NCI-H1694 (cell line): ENCODE results near the gene ZNF554.
A peak's percentile ranks its signal among the peaks of the same experiment; 100 is the strongest.

Experiments
- DNase-seq: peaks from one replicate; lab custom pipeline; 2025; lab: John Stamatoyannopoulos, UW

ZNF554 gene

DNA sequence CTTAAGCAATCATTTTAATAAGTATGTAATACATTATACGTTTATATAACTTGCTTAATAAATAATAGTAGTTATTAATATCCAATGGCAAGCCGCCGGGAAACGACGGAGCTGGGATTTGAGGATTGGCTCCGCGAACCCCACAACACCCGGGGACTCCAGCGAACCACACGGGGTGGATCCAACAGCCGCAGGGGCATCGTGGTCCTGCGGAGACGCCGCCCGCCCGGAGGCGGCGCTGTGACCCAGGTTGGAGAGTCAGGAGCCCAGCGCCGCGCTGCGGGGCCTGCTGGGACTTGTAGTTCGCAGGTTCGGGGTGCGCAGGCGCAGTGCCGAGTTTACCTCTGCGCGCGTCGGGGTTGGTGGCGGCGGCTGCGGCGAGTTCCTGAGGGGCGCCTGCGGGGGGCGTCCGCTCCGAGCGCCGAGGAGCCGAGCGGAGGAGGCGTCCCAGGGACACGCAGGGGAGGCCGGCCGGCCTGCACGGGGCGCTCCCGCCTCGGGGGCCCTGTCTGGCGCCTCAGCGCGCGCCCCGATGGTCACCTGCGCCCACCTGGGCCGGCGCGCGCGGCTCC, at the start of gene ZNF554:
ZNF554 (plus strand) TSS at position 329 of the 572 bp plus-strand sequence; CDS start at position 533, 204 bp downstream.
- peak; percentile 85 for DNase-seq

DNA sequence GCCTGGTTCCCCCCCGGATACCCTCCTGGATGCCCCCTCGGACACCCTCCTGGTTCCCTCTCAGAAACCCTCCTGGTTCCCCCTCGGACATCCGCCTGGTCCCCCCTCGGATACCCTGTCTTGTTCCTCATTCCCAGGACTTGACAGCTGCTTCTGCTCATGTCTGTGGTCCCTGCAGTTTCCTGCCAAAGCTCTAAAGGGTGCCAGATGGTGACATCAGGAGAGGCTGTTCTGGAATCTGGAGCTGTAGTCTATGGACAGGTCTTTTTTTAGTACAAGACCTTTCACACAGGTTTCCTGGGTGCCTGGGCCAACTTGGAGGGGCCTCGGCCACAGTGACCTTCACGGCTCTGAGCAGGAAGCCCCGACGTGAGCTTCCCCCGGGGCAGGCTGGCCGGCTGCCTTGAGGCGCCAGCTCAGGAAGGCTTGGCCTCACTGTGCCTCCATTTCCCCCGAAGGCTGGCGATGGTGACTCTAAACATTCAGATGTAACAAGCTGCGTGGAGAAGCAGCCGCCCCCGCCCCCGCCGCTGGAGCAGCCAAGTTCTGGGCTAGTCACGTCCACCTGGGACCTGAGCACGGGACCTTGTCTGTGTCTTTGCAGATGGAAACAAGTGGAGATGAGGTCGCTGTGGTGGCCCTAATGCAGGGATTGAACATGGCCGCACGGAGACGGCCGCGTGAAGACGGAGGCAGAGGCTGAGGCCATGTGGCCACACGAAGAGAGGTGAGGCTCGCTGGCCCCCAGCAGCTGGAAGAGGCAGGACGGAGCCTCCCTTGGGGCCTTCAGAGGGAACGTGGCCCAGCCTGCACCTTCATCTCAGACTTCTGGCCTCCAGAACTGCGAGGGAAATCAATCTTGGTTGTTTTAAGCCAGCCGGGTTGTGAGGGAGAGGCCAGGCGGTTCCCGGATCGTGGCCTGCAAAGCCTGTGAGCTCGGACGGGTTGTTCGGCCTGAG, 49.3 kb upstream of the ZNF554 start:
- peak; percentile 43 for DNase-seq

DNA sequence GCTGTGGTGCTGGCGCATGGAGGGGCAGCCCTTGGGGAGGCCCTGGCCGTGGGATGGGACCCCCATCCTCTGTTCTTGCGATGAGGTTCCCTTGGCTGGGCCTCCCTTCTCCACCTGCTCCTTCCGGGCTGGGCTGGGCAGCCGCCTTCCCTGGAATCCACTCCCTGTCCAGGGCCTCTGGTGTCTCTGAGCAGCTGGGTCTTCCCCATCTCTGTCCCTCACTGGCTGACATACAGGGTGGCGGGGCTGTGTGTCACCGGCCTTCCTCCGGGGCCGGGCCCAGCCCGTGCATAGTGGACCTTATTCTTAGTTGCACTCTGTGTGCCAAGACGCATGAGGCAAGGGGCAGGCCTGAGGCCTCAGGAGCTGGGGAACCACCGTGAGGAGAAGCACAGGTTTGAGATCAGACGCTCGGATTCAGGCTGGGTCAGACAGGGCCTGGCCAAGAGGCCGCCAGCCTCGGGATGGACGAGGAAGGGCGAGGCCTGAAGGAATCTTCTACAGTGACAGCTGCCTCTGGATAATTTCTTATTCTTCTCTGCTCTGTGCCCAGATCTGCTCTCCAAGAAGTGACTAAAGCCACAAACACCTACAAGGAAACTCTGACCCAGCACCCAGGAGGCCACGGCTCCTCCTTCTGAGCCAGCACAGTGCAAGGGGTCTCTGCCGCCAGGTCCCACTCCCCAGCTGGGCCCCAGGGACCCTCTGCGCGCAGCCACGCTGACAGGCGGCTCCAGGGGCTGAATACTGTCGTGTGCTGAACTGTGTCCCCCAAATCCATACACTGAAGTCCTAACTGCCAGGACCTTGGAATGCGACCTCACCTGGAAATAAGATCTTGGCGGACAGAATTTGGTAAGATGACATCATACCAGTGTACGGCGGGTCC, 47.6 kb upstream of the ZNF554 start:
- no peak for DNase-seq

DNA sequence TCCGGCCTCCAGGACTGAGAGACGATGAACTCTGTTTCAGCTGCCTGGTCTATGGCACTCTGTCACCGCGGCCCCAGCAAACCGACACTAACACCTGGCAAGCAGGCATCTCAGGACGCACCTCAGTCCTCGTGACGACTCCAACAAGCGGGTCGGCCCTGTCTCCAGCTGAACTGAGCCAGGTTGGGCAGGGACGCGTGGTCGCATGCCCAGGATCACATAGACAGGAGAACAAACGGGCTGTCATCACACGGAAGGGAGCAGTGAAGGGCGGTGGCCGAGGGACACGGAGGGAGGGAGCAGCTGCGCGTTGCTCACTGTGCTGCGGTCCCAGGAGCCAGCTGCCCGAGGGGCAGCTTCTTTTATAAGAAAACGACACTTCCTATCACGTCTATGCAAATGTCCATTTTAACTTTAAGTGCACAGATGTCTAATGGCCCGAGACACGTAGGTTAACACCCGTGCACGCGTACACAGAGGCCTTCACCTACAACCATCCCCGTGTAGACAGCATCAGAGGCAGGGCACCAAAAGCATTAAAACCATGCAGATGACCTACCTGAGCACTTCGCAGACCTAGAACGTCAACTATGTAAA, 45.5 kb upstream of the ZNF554 start:
- DNase-seq = no peak

DNA sequence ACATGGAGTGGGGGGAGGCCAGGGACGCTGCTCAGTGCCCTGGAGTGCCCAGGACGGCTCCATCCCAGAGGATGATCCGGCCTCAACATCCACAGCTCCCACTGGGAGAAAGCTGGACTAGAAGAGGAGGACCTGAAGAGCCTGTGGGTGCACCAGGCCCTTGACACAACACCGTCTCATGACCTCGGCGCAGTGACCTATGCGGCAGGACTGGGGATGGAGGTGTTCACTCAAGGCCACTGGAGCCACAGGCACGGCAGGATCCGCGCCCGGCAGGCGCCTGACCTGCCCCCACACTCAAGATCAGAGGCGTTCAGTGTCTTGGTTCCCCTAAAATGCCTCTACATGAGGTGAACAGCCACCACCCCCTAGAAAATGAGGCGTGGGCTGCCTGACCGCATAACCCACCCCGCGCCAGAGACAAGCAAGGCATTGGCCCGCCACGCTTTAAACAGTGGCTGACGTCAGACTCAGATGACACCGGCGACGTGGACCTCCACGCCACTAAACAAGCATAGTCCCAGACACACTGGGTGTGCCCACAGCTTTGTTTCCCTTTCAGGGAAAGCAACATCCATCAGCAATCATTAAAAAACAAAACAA, 44.6 kb upstream of the ZNF554 start:
- no peak for DNase-seq

DNA sequence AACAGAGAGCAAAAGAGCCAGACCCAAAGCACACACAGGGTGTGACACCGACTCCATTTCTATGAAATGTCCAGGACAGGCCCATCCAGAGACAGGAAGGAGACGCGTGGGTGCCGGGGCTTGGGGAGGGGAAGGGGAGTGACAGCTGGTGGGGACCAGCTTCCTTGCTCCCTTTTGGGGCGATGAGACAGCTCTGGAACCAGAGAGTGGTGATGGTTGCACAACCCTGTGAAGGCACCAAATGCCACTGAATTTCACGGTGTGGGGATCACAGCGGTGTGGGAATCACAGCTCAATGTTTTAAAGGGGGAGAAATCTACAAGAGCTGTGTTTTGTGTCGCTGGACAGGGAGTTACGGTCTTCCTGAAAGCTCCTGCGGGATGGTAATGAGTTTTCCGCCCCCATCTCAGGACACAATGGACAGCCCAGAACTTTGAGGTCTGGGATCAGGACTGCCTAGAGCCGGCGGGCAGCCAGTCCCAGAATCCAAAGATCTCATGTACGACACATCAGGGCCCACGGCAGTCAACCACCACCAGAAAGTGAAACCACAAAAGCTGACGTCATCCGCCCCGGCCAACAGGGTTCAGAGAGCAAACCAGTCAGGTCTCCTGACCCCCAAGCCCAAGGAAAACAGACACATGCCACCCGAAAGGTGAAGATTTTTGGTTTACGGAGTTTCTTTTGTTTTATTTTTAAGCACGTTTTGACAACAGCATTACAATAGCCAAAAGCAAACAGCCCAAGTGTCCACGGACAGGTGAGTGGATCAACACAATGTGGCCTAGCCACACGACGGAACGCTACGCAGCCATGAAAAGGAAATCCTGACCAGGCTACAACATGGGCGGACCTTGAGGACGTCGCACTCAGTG, 43.9 kb upstream of the ZNF554 start:
- no peak for DNase-seq

DNA sequence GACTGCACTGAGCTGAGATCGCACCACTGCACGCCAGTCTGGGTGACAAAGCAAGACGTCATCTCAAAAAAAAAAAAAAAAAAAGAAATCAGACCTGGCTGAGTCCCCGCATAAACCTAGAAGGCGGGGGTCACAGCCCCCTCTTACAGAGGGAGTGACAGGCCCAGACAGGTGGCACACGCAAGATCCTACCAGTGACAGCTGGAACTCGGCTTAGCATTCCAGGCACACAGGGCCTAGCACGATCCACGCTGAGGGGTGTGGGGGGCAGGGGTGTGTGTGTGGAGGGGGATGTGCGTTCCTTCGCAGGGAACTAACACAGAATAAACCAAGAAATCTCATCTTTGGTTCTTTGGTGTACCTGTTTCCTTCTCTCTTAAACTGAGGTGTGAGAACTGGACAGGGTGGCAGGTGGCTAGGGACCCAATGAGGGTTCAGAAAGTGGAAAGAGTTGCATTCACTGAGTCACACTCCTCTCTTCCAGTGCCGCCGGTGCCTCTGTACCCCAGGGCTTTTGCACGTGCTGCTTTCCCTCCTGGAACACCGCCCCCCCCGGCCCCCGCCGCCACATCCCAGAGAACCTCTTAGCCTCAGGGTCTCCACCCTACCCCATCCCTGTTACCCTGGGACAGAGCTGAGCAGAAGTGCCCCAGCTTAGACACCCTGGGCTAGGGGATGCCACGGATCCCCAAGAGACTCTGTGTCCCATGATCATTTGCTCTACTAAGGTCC, 41.5 kb upstream of the ZNF554 start:
- DNase-seq = no peak

DNA sequence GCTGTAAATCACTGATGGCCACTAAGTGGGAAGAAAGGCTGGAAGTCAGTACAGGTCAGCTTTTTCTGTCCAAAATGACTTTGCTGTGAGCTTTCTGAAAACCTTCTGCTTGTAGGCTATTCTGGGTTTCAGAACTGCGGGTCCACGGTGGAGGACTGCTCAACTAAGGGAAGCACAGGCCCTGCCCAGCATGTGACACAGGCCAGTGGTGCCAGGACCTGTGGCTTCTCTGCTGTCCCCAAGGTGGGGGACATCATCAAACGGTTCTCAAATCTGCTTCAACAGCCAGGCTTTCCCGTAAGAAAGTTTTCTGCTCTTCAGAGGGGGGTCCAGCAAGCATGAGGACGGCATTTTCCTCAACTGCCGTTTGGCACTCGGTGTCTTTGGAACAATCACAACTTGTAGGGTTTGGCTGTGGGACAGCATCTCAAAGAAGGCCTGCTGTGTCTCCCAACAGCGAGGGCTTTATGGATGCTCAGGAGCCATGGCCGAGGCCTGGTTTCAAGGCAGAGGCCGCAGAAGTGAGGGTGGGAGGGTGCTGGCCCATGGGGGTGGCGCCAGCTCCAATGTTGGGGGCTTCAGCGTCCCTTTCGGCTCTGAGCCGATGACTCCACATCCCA, 40.4 kb upstream of the ZNF554 start:
- DNase-seq = no peak

DNA sequence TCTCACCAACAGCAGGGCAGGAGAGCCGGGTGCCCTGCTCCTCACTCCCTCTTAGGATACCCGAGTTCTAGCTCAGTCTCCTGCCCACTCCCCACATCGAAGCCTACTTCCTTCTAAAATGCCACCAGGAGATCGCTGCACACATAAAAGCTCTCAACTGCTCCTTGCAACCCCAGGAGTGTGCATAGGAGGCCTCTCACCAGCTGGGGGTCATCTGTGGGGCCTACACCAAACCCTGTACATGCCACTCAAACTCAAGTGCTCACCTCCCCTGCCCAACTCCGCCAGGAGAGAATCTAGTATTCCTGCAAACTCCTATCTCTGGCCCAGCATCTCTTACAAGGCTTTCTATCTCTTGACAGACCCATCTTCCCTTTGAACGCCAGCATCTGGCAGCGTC, 39.4 kb upstream of the ZNF554 start:
- no peak for DNase-seq

DNA sequence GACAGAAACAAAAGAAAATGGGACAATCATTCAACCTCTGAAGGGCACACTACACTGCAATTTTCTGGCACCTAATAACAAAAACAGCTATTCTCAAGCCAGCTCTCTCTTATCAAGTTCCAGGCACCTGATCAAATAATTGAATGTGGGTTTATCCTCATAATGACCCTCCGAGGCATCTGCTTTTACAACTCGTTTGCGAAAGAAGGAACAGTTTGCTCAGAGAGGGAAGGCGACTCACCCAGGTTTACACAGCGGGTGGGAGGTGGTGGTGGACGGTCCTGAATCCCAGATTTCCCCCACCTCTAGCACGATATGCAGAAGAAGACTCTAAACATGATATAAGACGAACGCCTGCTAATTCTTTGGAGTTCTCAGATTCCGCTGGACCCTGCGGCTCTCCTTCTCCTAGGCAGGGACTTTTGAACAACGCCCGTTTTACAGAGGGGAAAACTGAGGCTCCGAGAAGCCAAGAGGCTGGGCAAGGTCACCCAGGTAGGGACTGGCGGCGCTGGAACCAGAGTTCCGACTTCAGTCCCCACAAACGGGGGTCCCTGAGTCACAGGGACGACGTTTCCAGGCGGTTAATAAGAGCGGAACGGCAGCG, 37.2 kb upstream of the ZNF554 start:
- no peak for DNase-seq

DNA sequence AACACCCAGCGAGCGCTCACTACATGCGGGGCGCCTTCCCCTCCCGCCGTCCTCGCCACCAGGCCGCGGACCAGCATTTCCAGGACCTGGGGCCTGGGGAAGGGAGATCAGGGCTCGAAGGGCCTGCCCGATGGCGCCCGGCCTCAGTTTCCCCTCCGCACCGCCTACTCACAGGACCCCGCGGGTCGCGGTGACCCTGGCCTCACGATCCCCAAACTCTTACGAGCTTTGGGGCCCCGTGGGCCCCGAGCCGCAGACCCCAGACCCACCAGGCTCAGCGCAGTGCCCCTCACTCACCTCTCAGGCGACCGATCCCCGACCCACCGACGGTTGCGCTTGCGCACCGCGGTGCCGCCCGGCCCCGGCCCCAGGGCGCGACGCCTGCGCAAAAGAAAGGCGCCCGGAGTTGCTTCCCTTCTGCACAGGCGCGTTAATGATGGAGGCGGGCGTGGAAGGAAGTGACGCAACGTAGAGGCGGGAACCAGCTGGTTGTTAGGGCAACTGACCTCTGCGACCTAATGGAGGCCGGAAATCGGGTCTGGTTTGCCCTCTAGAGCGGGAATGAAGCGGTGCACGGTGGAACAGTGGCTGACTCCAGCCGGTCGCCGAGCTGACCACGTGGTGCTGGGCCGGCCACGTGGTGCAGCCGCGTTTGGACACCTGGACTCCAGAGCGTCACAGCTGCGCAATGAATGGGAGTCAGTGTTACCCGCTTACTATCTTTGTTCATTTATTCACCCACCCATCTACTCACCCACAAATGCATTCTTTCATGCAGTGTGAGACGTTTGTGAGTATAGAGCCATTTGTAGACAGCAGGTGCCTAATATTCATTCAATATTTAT, 36.5 kb upstream of the ZNF554 start, which contains the start of gene SGTA:
SGTA (minus strand) TSS at position 338 of the 845 bp plus-strand sequence. CDS start 14,205 bp downstream, outside the sequence.
- DNase-seq = peak; percentile 89

DNA sequence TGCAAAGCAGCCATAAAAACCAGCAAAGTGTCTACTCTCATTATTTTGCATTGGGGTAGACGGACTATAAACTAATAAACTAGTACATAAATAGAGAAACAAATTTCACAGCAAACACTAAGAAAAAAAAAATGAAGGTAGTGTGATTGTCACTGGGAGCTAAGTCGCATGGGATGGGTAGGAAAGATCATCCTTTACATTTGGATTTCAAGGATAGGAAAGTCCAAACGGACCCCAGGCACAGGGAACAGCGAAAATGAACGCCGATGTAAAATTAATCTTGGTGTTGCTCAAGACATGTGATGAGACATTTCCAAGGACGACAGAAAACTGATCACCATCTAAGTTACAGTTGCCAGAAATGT, 35.9 kb upstream of the ZNF554 start:
- no peak for DNase-seq

DNA sequence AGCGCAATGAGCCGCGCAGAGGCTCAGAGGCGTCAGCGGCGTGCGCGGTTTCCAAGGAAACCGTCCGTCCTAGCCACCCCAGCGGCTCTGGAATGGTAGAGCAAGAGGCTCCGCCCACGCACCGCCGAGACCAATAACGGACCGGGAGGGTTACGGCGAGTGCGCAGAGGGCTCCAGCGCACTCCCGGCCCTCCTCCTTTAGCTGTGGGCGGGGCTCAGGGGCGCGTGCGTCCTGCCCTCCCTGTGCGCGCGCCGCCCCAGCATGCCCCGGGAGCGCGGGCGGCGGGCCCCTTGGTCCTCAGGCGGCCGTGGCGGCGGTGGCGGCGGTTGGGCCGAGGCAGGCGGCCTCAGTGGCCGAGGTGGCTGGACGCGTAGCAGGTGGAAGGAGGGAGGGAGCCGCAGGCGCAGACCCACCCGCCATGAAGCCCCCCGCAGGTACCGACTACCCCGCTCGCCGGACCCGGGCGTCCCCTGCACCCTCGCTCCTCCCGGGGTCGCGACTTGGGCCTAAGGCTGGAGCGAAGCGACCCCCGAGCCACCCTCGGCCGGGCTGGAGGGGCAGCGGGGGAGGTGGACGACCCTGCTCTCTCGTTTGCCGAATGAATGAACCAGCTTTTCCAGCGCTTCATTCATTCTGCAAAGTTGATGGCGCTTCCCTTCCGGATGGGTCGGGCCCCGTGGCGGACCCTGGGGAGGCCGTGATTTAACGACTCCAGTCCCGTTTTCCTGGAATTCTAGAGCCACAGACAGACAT, 34.2 kb upstream of the ZNF554 start, which contains the start of gene THOP1:
THOP1 (plus strand) TSS at position 260 of the 754 bp plus-strand sequence; CDS start at position 420, 160 bp downstream.
- peak; percentile 98 for DNase-seq

DNA sequence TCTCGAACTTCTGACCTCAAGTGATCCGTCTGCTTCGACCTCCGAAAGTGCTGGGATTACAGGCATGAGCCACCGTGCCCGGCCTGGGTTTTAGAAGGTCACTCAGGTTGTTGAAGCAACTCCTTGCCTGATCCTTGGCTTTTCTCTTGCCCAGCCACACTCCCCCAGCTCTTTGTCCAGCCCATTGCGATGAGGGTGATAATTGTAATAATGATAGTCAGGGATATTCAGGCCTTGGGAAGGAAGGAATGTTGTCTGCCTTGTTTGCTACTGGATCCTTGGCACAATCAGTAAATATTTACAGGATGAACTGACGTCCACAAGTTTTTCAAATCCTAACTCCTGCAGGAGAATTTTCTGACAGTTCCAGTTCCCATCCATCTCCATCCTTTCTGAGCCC, 32.6 kb upstream of the ZNF554 start:
- no peak for DNase-seq

DNA sequence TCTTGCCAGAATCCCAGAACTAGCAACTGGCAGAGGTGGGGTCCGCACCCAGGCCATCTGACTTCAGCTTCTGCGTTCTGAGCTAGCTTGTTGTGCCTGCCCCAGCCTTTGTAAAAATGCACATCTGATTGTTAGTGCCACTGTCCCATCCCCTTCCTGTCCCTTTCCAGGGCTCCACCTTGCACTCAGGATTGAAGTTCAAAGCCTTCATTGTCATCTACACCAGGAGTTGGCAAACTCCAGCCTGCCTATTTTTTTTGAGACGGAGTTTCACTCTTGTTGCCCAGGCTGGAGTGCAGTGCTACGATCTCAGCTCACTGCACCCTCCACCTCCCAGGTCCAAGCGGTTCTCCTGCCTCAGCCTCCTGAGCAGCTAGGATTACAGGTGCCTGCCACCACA, 31.4 kb upstream of the ZNF554 start:
- DNase-seq = no peak

DNA sequence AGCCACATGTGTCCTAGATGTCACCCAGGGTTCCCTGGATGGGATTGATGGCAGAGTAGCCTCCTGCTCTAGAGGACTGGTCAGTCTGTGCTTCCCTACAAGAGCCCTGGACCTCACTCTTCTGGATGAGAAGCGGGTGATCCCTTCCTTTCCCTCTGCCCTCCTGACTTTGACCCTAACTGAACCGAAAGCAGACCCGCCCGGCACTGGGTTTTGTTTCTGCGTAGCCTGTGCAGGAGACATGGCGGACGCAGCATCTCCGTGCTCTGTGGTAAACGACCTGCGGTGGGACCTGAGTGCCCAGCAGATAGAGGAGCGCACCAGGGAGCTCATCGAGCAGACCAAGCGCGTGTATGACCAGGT, 29.5 kb upstream of the ZNF554 start:
- no peak for DNase-seq
